Vagina (tissue), 2 donors: ENCODE results near the gene ARHGAP40. TPM values are rescaled to one million over a fixed set of nuclear protein-coding genes. Genes with fewer than 3 reads are reported as not detected.

Experiments
- DNase-seq, 2 donors: peaks; one replicate each; pipeline ENCODE4 v3.0.0-alpha.2; 2017; ENCODE audit errors: extremely low spot score in 2 of 2
- H3K27ac ChIP-seq: fragments of 200-600 bp; sonication (generic); one replicate; pipeline ENCODE4 v1.5.1; 2019
- H3K27me3 ChIP-seq: fragments of 200-600 bp; sonication (generic); one replicate; pipeline ENCODE4 v1.5.1; 2019
- H3K36me3 ChIP-seq, 2 donors: fragments of 200-600 bp; sonication (generic); one replicate each; pipeline ENCODE4 v1.5.1; 2017 to 2019
- H3K4me1 ChIP-seq: fragments of 200-600 bp; sonication (generic); one replicate; pipeline ENCODE4 v1.5.1; 2019
- H3K4me3 ChIP-seq, 2 donors: fragments of 200-600 bp; sonication (generic); 1 replicate in 1 of 2; 2 replicates in 1 of 2; pipeline ENCODE4 v1.5.1; 2016 to 2019
- H3K9me3 ChIP-seq: fragments of 200-600 bp; sonication (generic); one replicate; pipeline ENCODE4 v1.5.1; 2019
- CTCF ChIP-seq, 3 experiments: fragments of 450-650 bp in 2 of 3; fragments of 200-600 bp in 1 of 3; sonication (generic) in 1 of 3; IDR thresholded peaks; one replicate each; pipeline ENCODE4 v1.5.1; 2017 to 2019; ENCODE audit warnings: antibody characterized with exemption in 3 of 3, mild to moderate bottlenecking in 2 of 3, moderate library complexity in 2 of 3
- POLR2A ChIP-seq, 2 donors: fragments of 450-650 bp; IDR thresholded peaks; one replicate each; pipeline ENCODE4 v1.6.1; 2017; ENCODE audit warnings: antibody characterized with exemption in 2 of 2, mild to moderate bottlenecking in 2 of 2, moderate library complexity in 2 of 2
- POLR2AphosphoS5 ChIP-seq, 2 donors: sonication (generic); formaldehyde crosslinking; IDR thresholded peaks; one replicate each; pipeline ENCODE4 v1.9.0; 2017; ENCODE audit warnings: antibody characterized with exemption in 2 of 2, mild to moderate bottlenecking in 2 of 2, low read depth in 1 of 2; ENCODE audit not compliant: insufficient read depth in 1 of 2
- intact Hi-C: fragments of 100-400 bp; cut with DNase I; formaldehyde crosslinking; loops from one replicate; pipeline ENCODE4 v1.15.1; 2023
- total RNA-seq: library from RNA; depleted of rRNA; stranded (reverse); fragments of >200 nt; gene quantifications from one replicate; pipeline ENCODE4 v1.2.3, GENCODE V29; 2016

ARHGAP40 gene
- total RNA-seq, 1 donor from 2014 or later = 21.9 TPM

GRCh38 chr20:38579921-38580320 is 21.7 kb upstream of the ARHGAP40 start:
- TF ChIP-seq POLR2A (IDR thresholded peaks at IDR 0.05) = no peak
- no peak for TF ChIP-seq POLR2AphosphoS5 (IDR thresholded peaks at IDR 0.05; ENCODE audit: insufficient read depth in 1 of 2, low read depth in 1 of 2)
- TF ChIP-seq CTCF (IDR thresholded peaks at IDR 0.05) = no peak
- intact Hi-C loops = no loop called here
- Histone ChIP-seq H3K9me3 (no peaks in the 10 kb centered on the region), H3K4me3 (no peak overlapping the region), H3K4me1 (no peaks in the 10 kb centered on the region), H3K27ac (no peak overlapping the region), H3K27me3 (no peaks in the 10 kb centered on the region), H3K36me3 (peaks cover 0 to 14% of the 10 kb centered on the region in 2 donors)
- DNase-seq = no peak

DNA sequence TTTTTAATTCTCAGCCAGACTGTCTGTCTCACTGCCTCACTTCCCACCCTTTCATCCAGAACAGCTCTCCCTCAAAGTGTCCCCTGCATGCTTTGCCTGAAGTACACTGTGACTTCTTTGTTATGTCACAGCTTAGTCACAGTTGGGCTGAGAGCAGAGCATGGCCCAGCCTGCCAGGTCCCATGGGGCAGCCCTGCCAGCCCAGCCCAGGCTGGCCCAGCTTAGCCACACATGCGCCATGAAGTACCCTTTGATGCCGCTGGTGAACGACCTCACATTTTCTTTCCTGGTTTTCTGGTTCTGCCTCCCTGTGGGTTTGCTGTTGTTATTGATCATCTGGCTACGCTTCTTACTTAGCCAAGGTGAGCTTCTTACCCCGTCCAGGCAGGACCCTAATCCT is 20.6 kb upstream of the ARHGAP40 start, which contains the start of gene ADIG:
Gene ADIG, plus strand, starts transcription at position 185 of the 400 bp plus-strand sequence. Its CDS starts 54 bp downstream, at position 239.
- Histone ChIP-seq H3K27ac (no peak within 1 kb of the TSS), H3K27me3 (no peaks in the 10 kb centered on the region), H3K9me3 (no peaks in the 10 kb centered on the region), H3K4me1 (no peaks in the 10 kb centered on the region), H3K36me3 (peaks cover 0 to 3% of the 10 kb centered on the region in 2 donors), H3K4me3 (no peak within 1 kb of the TSS)
- no peak for DNase-seq
- TF ChIP-seq POLR2AphosphoS5 (IDR thresholded peaks at IDR 0.05; ENCODE audit: insufficient read depth in 1 of 2, low read depth in 1 of 2) (no peak), POLR2A (IDR thresholded peaks at IDR 0.05) (no peak), CTCF (IDR thresholded peaks at IDR 0.05) (no peak)
- intact Hi-C loops = no loop called here

DNA sequence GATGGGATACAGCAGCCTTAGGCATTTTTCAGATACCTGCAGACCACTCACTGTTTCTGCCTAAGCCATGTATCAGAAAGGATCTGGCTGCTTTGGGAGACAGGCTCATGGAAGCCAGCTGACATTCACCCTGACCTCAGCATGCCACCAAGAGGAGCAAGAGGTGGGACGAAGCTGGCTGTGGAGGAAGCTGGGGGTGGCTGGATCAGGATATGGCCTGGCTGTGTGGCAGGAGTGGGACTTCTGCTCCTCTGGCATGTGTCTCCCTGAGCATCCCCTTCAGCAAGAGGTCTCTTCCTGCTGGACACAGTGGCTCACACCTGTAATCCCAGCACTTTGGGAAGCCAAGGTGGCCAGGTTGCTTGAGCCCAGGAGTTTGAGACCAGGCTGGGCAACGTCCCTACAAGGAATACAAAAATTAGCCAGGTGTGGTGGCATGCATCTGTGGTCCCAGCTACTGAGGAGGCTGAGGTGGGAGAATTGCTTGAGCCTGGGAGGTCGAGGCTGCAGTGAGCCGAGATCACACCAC is 19.7 kb upstream of the ARHGAP40 start:
- H3K36me3 ChIP-seq = no peaks in the 10 kb centered on the region
- no peaks in the 10 kb centered on the region for H3K27me3 ChIP-seq
- no peak overlapping the region for H3K4me3 ChIP-seq
- no peak overlapping the region for H3K27ac ChIP-seq
- H3K4me1 ChIP-seq = no peaks in the 10 kb centered on the region
- no peaks in the 10 kb centered on the region for H3K9me3 ChIP-seq
- intact Hi-C loops = no loop called here
- no peak for DNase-seq
- TF ChIP-seq CTCF (IDR thresholded peaks at IDR 0.05) = no peak
- no peak for TF ChIP-seq POLR2AphosphoS5 (IDR thresholded peaks at IDR 0.05; ENCODE audit: insufficient read depth in 1 of 2, low read depth in 1 of 2)
- TF ChIP-seq POLR2A (IDR thresholded peaks at IDR 0.05) = no peak

DNA sequence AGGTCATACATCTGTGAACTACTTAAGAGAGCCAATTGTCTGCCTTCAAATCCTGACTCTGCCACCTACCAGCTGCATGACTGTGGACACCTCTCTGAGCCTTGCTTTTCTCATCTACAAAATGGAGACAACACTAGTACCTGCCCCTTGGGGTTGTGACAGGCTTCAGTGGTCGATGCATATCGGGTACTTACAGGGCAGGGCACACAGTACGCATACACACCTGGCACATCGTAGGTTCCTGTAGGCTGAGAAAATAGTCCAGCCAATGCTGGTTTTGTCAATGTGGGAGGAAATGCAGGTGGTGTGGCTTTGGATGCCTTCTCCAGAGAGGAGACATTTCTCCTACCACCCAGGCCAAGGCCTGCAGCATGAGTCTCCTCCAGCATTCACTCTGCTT is 18.3 kb upstream of the ARHGAP40 start:
- H3K9me3 ChIP-seq = no peaks in the 10 kb centered on the region
- no peaks in the 10 kb centered on the region for H3K27me3 ChIP-seq
- no peak overlapping the region for H3K4me3 ChIP-seq
- TF ChIP-seq POLR2A (IDR thresholded peaks at IDR 0.05) = no peak
- no peak for TF ChIP-seq CTCF (IDR thresholded peaks at IDR 0.05)
- no peak for TF ChIP-seq POLR2AphosphoS5 (IDR thresholded peaks at IDR 0.05; ENCODE audit: insufficient read depth in 1 of 2, low read depth in 1 of 2)
- H3K36me3 ChIP-seq = no peaks in the 10 kb centered on the region
- no peak overlapping the region for H3K27ac ChIP-seq
- intact Hi-C loops = no loop called here
- no peaks in the 10 kb centered on the region for H3K4me1 ChIP-seq
- no peak for DNase-seq

- H3K36me3 ChIP-seq = no peaks in the 10 kb centered on the region
- no peaks in the 10 kb centered on the region for H3K4me1 ChIP-seq
- H3K27me3 ChIP-seq = no peaks in the 10 kb centered on the region
- no peak overlapping the region for H3K4me3 ChIP-seq
- TF ChIP-seq POLR2AphosphoS5 (IDR thresholded peaks at IDR 0.05; ENCODE audit: insufficient read depth in 1 of 2, low read depth in 1 of 2) (no peak), CTCF (IDR thresholded peaks at IDR 0.05) (no peak), POLR2A (IDR thresholded peaks at IDR 0.05) (no peak)
- H3K27ac ChIP-seq = no peak overlapping the region
- no peaks in the 10 kb centered on the region for H3K9me3 ChIP-seq
- intact Hi-C loops = no loop called here
- DNase-seq = no peak
Observed at GRCh38 chr20:38584099-38584763, 17.4 kb upstream of the ARHGAP40 start.
